Mammary epithelial cell (primary cell): ENCODE results near the gene HMCN2.

Experiments used
- EZH2 ChIP-seq: IDR thresholded peaks from 2 replicates; pipeline ENCODE4 v1.6.1; 2012; ENCODE audit warnings: low read length, inconsistent platforms, borderline replicate concordance
- TF ChIP-seq, protein P1 (sequence below), 2 donors: IDR thresholded peaks in 1 of 2; conservative IDR thresholded peaks in 1 of 2; 2 replicates each; pipeline ENCODE4 v1.5.1; 2011 to 2012; ENCODE audit warnings: inconsistent platforms in 2 of 2, low read length in 2 of 2, mild to moderate bottlenecking in 2 of 2, control low read depth in 1 of 2, low read depth in 1 of 2; ENCODE audit not compliant: insufficient read depth in 1 of 2; ENCODE audit errors: extremely low read depth in 1 of 2

DNA sequence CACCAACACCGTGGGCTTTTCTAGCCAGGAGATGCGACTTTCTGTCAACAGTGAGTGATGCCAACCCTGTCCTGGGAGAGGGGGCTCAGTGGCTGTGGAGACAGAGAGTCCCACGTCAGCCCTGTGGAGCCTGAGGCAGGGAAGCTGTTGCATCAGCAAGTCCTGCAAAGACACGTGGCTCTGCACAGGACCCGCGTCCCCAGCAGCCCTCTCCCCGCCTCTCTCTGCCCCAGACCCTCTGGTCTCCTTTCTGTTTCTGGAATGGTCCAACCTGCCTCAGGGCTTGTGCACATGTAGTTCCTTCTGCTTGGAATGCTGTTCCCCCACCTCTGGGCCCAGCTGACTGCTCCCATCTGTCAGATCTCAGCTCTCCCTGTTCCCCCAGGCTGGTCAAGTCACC, 60.4 kb downstream of the HMCN2 start:
- TF ChIP-seq, protein P1, sequence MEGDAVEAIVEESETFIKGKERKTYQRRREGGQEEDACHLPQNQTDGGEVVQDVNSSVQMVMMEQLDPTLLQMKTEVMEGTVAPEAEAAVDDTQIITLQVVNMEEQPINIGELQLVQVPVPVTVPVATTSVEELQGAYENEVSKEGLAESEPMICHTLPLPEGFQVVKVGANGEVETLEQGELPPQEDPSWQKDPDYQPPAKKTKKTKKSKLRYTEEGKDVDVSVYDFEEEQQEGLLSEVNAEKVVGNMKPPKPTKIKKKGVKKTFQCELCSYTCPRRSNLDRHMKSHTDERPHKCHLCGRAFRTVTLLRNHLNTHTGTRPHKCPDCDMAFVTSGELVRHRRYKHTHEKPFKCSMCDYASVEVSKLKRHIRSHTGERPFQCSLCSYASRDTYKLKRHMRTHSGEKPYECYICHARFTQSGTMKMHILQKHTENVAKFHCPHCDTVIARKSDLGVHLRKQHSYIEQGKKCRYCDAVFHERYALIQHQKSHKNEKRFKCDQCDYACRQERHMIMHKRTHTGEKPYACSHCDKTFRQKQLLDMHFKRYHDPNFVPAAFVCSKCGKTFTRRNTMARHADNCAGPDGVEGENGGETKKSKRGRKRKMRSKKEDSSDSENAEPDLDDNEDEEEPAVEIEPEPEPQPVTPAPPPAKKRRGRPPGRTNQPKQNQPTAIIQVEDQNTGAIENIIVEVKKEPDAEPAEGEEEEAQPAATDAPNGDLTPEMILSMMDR (conservative IDR thresholded peaks at IDR 0.05 in 1 of 2, IDR thresholded peaks at IDR 0.05 in 1 of 2; ENCODE audit: extremely low read depth in 1 of 2, insufficient read depth in 1 of 2, low read depth in 1 of 2, low read length in 2 of 2) = no peak
- TF ChIP-seq EZH2 = no peak
